GM21723 (cell line): ENCODE measurements around the gene MOV10L1.

Experiments used
- ATAC-seq: cut with Tn5 transposase; IDR thresholded peaks from one replicate; pipeline ENCODE4 v1.9.1; 2021; ENCODE audit warnings: mild to moderate bottlenecking, moderate library complexity; ENCODE audit not compliant: unreplicated experiment

MOV10L1 gene

GRCh38 chr22:50173311-50173982, 83.6 kb downstream of the MOV10L1 start:
- no peak for ATAC-seq

DNA sequence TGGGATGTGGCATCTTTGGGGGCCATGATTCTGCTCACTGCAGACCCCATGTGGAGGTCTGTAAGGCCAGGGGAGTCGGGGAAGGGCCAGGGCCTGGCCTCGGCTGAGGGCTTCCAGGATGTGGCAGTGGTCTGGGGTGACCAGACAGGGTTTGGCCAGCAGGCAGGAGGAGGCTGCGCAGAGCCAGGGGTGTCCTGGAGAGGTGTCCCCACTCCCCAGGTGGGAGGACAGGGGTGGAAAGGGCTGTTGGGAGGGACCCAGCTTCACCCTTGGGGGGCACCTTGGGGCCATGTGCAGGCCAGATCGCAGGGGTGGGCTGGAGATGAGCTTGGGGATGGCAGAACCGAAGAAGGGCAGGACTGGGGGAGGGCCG, 84.2 kb downstream of the MOV10L1 start:
- ATAC-seq, result no peak

GRCh38 chr22:50174382-50175190, 84.8 kb downstream of the MOV10L1 start:
- no peak for ATAC-seq

DNA sequence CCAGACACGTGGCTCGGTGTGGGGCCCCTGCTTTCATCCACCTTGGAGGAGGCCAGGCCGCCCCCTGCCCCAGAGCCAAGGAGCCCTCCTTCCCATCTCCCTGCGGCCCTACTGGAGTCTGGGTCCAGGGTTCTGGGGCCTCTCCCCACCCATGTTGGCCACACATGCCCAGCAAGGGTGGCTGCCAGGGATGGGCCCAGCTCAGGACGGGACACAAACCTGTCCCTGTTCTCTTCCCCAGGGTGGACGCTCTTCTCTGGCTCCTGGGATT, 85.3 kb downstream of the MOV10L1 start:
- no peak for ATAC-seq

DNA sequence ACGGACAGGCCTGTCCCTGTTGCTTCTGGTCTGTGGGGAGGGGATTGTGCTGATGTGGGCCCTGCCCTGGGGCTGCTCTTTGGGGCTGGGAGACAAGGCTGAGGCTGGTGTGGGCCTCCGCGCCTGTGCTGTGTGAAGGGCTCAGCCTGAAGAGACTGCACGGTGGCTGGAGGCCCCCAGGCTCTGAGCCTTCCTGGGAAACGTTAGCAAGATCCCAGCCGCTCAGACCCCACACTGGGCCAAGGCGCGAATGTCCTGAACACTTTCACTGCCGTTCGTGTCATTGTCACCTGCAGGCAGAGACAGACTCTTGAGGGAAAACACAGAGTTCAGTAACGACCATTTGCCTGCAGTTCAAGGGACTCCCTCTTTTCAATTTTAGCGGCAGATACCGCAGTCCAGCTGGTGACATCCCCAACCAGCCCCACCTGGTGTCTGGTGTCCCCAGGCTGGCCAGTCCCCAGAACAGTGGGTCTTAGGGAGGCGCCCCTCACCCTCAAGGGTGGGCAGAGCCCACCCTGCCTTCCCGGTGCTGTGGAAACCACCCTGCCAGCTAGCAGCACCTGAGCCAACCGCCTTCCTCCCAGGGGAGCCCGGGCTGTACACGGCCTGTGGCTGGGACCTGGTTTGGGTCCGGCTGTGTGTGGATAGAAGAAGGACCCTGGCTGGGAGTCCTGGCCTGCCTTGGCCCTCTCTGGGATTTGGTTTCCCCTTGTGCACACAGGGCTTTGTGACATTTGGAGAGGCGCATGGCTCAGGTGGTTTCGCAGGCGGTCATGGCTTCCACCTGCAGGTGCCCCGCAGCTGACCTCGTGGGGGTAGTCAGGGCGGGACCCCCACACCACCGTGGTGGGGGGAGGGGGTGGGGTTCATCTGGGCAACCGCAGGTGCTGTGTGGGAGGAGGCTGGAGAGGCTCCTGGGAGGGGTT, 86.4 kb downstream of the MOV10L1 start:
- ATAC-seq, result no peak

- no peak for ATAC-seq
Measured at GRCh38 chr22:50176850-50177536, 87.2 kb downstream of the MOV10L1 start.

DNA sequence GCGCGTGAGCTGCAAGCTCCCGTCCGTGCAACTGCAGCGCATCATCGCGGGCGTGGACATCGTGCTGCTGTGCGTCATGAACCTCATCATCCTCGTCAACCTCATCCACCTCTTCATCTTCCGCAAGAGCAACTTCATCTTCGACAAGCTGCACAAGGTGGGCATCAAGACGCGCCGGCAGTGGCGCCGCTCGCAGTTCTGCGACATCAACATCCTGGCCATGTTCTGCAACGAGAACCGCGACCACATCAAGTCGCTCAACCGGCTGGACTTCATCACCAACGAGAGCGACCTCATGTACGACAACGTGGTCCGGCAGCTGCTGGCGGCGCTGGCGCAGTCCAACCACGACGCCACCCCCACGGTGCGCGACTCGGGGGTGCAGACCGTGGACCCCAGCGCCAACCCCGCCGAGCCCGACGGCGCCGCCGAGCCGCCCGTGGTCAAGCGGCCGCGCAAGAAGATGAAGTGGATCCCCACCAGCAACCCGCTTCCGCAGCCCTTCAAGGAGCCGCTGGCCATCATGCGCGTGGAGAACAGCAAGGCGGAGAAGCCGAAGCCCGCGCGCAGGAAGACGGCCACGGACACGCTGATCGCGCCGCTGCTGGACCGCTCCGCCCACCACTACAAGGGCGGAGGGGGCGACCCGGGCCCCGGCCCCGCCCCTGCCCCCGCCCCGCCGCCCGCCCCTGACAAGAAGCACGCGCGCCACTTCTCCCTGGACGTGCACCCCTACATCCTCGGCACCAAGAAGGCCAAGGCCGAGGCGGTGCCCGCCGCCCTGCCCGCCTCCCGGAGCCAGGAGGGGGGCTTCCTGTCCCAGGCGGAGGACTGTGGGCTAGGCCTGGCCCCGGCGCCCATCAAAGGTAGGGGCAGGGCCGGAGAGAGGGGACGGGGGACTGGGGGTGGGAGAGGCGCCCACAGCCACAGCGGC, 88.0 kb downstream of the MOV10L1 start:
- no peak for ATAC-seq

GRCh38 chr22:50178471-50178864, 88.7 kb downstream of the MOV10L1 start:
- ATAC-seq, result no peak

GRCh38 chr22:50178871-50179869, 89.4 kb downstream of the MOV10L1 start:
- ATAC-seq, result no peak

DNA sequence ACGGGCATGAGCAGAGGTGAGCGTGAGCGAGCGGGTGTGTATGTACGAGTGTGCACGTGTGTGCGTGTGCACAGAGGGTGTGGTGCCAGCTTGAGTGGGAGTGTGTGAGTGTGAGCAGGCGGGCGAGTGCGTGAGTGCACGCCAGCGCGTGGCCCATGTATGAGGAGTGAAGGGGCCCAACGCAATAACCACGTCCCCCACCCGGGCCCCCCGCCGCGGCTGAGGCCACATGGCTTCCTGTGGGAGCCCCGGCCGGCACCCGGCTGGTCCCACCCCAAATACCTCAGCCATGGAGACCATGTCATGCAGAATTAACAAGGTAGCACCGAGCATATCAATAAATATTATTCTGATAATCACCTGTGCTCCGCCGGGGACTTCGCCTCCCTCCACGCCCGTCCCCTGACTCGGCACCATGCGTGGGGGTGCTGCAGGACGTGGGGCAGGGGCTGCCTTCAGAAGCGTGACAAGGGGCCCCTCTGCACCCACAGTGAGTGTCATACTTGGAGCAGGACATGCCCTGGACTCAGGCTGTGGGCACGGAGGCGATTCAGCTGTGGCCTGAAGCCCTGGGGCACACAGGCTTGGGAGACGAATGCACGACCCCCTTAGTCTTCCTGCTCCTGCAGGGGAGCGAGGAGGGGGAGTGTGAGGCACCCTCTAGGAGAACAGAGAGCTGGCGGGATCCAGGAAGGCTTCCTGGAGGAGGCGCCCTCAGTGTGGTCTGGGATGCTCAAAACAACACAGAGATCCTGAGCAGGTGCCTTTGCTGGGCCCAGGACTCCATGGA, 90.3 kb downstream of the MOV10L1 start:
- no peak for ATAC-seq

- ATAC-seq, result no peak
Measured at GRCh38 chr22:50180727-50181521, 91.1 kb downstream of the MOV10L1 start.

GRCh38 chr22:50182176-50183081, 92.6 kb downstream of the MOV10L1 start:
- ATAC-seq, result no peak

GRCh38 chr22:50183141-50183971, 93.5 kb downstream of the MOV10L1 start:
- no peak for ATAC-seq

- no peak for ATAC-seq
Measured at GRCh38 chr22:50184004-50184901, 94.4 kb downstream of the MOV10L1 start.
